ENCODE measurements around the gene TFAP2B. TPM values are rescaled to one million over a fixed set of nuclear protein-coding genes. Genes with fewer than 3 reads are reported as not detected.

The TFAP2B gene
- total RNA-seq, 1 donor from 2014 or later: not detected

GRCh38 chr6:50823094-50823920 is 4.6 kb downstream of the TFAP2B start:
- intact Hi-C loops (cut with micrococcal nuclease): loop anchor here (2.0 kb wide), 1 partner anchor 107 kb away; no protein-coding TSS in a partner anchor

GRCh38 chr6:50824552-50824951 is 5.9 kb downstream of the TFAP2B start:
- intact Hi-C loops (cut with micrococcal nuclease): no loop called here

- intact Hi-C loops (cut with micrococcal nuclease): no loop called here
Observed at GRCh38 chr6:50825375-50826036, 6.8 kb downstream of the TFAP2B start.

- intact Hi-C loops (cut with micrococcal nuclease): no loop called here
Observed at GRCh38 chr6:50826037-50826761, 7.5 kb downstream of the TFAP2B start.

- intact Hi-C loops (cut with micrococcal nuclease): no loop called here
Observed at GRCh38 chr6:50826803-50827202, 8.1 kb downstream of the TFAP2B start.

DNA sequence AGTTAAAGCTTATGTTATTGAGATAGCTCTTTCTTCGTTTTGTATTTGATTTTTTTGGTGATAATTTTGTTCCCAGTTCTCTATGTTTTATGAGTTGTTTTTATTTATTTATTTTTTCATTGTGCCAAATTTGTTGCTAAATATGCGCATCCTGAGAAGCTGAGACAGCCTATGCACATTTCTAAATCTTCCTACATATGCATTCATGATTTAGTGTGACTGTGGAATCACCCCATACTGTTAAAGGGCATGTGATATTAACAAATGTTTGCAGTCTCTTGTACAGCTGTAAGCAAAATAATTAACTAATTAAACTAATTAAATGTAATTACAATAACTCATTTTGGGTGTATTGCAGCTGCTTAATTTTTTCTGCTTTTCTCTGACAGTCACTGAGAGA is 10.4 kb downstream of the TFAP2B start:
- intact Hi-C loops (cut with micrococcal nuclease): no loop called here

- intact Hi-C loops (cut with micrococcal nuclease): no loop called here
Observed at GRCh38 chr6:50829898-50830444, 11.3 kb downstream of the TFAP2B start.

GRCh38 chr6:50831186-50831585 is 12.5 kb downstream of the TFAP2B start:
- intact Hi-C loops (cut with micrococcal nuclease): no loop called here

GRCh38 chr6:50832912-50833311 is 14.2 kb downstream of the TFAP2B start:
- intact Hi-C loops (cut with micrococcal nuclease): no loop called here

DNA sequence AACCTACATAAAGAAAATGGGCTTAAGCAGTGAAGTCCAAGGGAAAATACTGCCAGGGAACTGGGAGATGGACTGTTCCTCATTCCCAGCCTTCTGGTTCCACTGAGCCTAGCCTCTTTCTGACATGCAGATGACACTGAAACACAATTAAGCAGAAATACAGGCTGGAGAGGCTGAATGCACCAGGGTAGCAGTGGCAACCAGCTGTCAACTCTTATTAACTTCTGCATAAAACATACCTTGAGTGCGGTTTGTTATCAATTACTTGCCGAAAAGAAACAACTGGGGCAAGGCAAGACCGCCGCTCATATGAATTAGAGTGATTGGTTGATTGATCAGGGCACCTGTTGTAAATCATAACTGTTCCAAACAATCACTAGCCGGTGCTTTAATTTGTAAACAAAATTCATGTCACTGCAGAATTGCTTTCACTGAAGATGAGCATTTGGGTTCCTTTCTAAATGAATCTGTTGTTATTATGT is 16.3 kb downstream of the TFAP2B start:
- intact Hi-C loops (cut with micrococcal nuclease): no loop called here

- intact Hi-C loops (cut with micrococcal nuclease): no loop called here
Observed at GRCh38 chr6:50836231-50836630, 17.6 kb downstream of the TFAP2B start.

DNA sequence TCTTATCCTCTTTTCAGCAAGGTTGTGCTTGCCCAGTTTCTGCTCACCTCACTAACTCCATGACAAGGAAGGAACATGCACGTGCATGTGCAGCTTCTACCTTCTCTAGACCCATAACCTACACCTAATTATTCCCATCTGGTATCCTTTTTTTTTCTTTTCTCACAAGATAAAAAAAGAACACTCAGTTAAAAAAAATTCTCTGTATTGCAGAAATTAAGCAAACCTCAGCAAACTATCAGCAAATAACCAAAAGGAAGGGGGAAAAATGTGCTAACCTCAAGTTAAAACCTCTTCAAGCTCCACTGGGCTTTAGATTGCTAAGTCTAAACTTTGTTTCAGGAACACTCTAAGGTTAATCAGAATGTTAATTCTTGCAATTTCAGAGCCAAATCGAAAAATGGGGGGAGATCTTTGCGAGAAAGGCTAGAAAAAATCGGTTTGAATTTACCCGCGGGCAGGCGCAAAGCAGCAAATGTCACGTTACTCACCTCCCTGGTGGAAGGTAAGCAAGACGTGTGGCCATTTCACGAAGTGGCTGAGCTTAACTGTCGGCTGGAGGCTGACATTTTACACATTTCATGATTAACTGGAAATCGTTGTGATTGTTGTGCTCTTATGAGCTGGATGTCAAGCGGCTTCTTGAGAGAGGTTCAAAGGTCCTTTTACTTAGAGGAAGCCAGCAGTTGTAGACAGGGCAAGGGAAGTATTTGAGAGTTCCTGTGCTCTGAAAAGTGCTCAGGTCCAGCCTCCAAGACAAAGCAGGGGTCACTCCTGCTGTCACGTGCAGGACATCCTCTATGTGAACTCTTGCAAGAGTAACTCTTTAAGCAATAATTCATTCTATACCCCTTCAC is 19.1 kb downstream of the TFAP2B start:
- intact Hi-C loops (cut with micrococcal nuclease): no loop called here

DNA sequence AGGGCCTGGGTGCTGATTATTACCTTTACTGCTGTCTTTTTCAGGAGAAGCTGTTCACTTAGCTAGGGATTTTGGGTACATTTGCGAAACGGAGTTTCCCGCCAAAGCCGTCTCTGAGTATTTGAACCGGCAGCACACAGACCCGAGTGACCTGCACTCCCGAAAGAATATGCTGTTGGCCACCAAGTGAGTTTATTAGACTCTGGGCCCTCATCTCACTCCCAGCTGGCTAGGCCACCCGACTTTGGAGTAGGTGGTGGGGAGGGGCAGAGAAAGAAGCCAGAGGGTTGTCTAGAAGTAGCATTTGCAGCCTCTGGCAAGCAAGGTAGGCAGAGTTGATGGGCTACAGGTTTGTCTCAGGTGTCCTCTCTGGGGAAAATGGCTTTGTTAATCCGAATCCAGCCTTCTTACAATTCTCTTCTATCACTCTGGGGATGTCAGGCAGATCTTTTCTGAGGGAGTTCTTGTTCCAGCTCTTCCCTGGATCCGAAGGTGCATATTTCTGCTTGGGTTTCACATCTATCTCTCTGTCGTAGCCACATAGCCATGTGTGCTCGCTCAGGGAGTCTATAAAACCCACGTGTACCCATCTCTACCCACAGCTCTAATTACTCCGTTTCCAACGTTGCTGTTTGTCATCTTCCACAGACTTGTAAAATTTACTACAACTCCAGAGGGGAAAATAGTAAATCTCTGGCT is 21.6 kb downstream of the TFAP2B start:
- intact Hi-C loops (cut with micrococcal nuclease): loop anchor here (2.0 kb wide), 1 partner anchor 19 kb away; no protein-coding TSS in a partner anchor

GRCh38 chr6:50840811-50841192 is 22.1 kb downstream of the TFAP2B start:
- intact Hi-C loops (cut with micrococcal nuclease): loop anchor here (2.0 kb wide), 1 partner anchor 20 kb away; no protein-coding TSS in a partner anchor

GRCh38 chr6:50842446-50842845 is 23.8 kb downstream of the TFAP2B start:
- intact Hi-C loops (cut with micrococcal nuclease): loop anchor here (2.0 kb wide), 1 partner anchor 120 kb away; no protein-coding TSS in a partner anchor

GRCh38 chr6:50842861-50843384 is 24.3 kb downstream of the TFAP2B start:
- intact Hi-C loops (cut with micrococcal nuclease): loop anchor here (2.0 kb wide), 1 partner anchor 120 kb away; no protein-coding TSS in a partner anchor

DNA sequence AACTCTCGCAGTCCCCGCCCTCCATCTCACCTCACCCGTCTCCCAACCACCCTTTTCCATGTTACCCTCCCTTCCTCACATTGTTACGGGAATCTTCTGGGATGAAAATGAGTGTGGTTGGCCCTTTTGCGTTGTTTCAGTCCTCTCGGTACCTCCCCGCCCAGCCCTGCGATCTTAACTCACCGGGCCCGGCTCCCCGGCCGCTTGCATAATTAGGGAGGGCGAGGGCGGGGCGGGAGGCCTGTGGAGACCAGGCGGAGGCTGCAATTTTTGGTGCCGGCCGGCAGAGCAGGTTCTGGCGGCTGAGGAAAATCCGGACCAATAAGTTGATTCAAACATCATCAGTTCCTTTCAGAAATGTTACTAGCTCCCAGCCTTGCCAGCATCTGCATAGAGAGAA is 25.2 kb downstream of the TFAP2B start:
- intact Hi-C loops (cut with micrococcal nuclease): loop anchor here (2.0 kb wide), 1 partner anchor 121 kb away; no protein-coding TSS in a partner anchor

DNA sequence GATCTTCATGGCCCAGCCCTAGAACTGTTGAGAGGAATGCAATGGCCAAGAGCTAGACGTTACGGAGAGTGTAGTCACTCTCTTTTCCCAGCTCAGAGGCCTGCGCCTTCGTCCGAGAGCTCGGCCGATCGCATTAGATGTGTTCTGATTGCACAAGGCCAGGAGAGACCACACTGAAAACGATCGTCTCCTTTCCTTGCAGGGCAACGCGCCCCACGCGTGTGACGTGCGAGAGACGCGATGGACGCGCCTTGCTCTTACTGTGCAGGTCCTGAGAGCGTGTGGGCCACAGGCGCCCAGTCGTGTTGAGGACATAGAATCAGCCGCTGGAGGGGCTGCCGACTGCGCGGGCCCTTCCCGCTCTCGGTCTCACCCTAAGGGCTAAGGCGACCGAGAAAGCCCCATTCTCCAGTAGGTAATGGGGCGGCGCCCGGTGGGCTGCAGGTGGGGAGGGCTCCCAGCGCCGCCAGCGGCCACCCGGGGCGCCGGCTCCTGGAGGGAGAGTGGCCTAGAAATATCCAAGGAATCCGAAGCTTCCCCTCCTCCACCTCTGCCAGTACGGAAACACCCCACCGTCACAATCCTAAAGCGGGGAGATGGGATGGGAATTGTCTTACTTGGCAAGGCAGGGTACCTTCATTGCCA is 26.9 kb downstream of the TFAP2B start:
- intact Hi-C loops (cut with micrococcal nuclease): no loop called here

Data from T-helper 1 cell treated with Interleukin-12 subunit alpha and Interleukin-12 subunit beta and Interleukin-4 antibody, amounts not matched to agents 30 ng/mL and 1 ng/mL, for 36 hours (primary cell).